GM19463 (cell line): ENCODE data around the gene EMP2.
"Not testable (repeated sequence)": the region's sequence is repeated elsewhere in the genome, so short reads cannot be mapped to it uniquely, and the experiment has no call there.

ENCODE experiments used
- ATAC-seq: cut with Tn5 transposase; IDR thresholded peaks from one replicate; pipeline ENCODE4 v1.9.1; 2021; ENCODE audit warnings: mild to moderate bottlenecking, moderate library complexity; ENCODE audit not compliant: unreplicated experiment

The EMP2 gene

GRCh38 chr16:10525214-10525825 lies 55.1 kb downstream of the EMP2 start:
- no peak for ATAC-seq

GRCh38 chr16:10522966-10523365 lies 57.4 kb downstream of the EMP2 start:
- ATAC-seq: no peak

- ATAC-seq: no peak
Observed at GRCh38 chr16:10521681-10522274, 58.6 kb downstream of the EMP2 start.

GRCh38 chr16:10520869-10521578 lies 59.4 kb downstream of the EMP2 start:
- ATAC-seq: no peak

- ATAC-seq: no peak
Observed at GRCh38 chr16:10519929-10520868, 60.2 kb downstream of the EMP2 start.

GRCh38 chr16:10519297-10519696 lies 61.1 kb downstream of the EMP2 start:
- no peak for ATAC-seq

GRCh38 chr16:10518479-10519041 lies 61.8 kb downstream of the EMP2 start:
- no peak for ATAC-seq

- ATAC-seq: no peak
Observed at GRCh38 chr16:10517868-10518267, 62.5 kb downstream of the EMP2 start.

GRCh38 chr16:10514369-10515055 lies 65.9 kb downstream of the EMP2 start:
- no peak for ATAC-seq

GRCh38 chr16:10511829-10512228 lies 68.6 kb downstream of the EMP2 start:
- peak; percentile 46 for ATAC-seq

GRCh38 chr16:10510279-10510678 lies 70.1 kb downstream of the EMP2 start:
- ATAC-seq: no peak

- ATAC-seq: peak; percentile 91
Observed at GRCh38 chr16:10509534-10510025, 70.8 kb downstream of the EMP2 start.

- not testable (repeated sequence) for ATAC-seq
Observed at GRCh38 chr16:10505286-10505685, 75.1 kb downstream of the EMP2 start.

GRCh38 chr16:10504404-10504885 lies 76.0 kb downstream of the EMP2 start:
- no peak for ATAC-seq

- ATAC-seq: no peak
Observed at GRCh38 chr16:10502776-10503175, 77.6 kb downstream of the EMP2 start.

GRCh38 chr16:10501016-10501607 lies 79.3 kb downstream of the EMP2 start:
- no peak for ATAC-seq

- no peak for ATAC-seq
Observed at GRCh38 chr16:10500582-10500981, 79.8 kb downstream of the EMP2 start.

GRCh38 chr16:10497132-10498101 lies 83.0 kb downstream of the EMP2 start:
- ATAC-seq: no peak

- no peak for ATAC-seq
Observed at GRCh38 chr16:10495031-10495345, 85.4 kb downstream of the EMP2 start.
